Trophoblast cell (in vitro differentiated cells and primary cell): ENCODE data around the gene NBEAL2.

Source experiments
- DNase-seq, 2 donors: peaks; one replicate each; pipeline ENCODE4 v3.0.0-alpha.2; 2016
- H2AFZ ChIP-seq: 2 replicates; pipeline ENCODE4 v1.6.1; 2013; ENCODE audit warnings: low read length, moderate library complexity, mild to moderate bottlenecking; ENCODE audit not compliant: insufficient read depth, poor library complexity
- H2AK5ac ChIP-seq: 2 replicates; pipeline ENCODE4 v1.6.1; 2013; ENCODE audit warnings: mild to moderate bottlenecking, low read length
- H2BK120ac ChIP-seq: 2 replicates; pipeline ENCODE4 v1.6.1; 2013; ENCODE audit warnings: low read length, mild to moderate bottlenecking, moderate library complexity; ENCODE audit not compliant: insufficient read depth, poor library complexity
- H2BK12ac ChIP-seq: 2 replicates; pipeline ENCODE4 v1.6.1; 2013; ENCODE audit warnings: mild to moderate bottlenecking, low read length, moderate library complexity
- H2BK5ac ChIP-seq: 2 replicates; pipeline ENCODE4 v1.6.1; 2013; ENCODE audit warnings: low read length, low read depth, moderate library complexity, mild to moderate bottlenecking; ENCODE audit not compliant: poor library complexity
- H3K14ac ChIP-seq: 2 replicates; pipeline ENCODE4 v1.6.1; 2013; ENCODE audit warnings: mild to moderate bottlenecking, low read length
- H3K18ac ChIP-seq: 2 replicates; pipeline ENCODE4 v1.6.1; 2013; ENCODE audit warnings: mild to moderate bottlenecking, low read length
- H3K23ac ChIP-seq: 2 replicates; pipeline ENCODE4 v1.6.1; 2013; ENCODE audit warnings: low read length
- H3K27ac ChIP-seq: 2 replicates; pipeline ENCODE4 v1.5.1; 2013; ENCODE audit warnings: low read depth, mild to moderate bottlenecking, inconsistent platforms, low read length, moderate library complexity
- H3K27me3 ChIP-seq: 2 replicates; pipeline ENCODE4 v1.6.1; 2013; ENCODE audit warnings: inconsistent platforms, mild to moderate bottlenecking, low read length, moderate library complexity; ENCODE audit not compliant: insufficient read depth
- H3K36me3 ChIP-seq, 2 experiments: 1 replicate in 1 of 2; 2 replicates in 1 of 2; pipeline ENCODE4 v1.6.1; 2013; ENCODE audit warnings: low read length in 2 of 2, mild to moderate bottlenecking in 2 of 2, moderate library complexity in 1 of 2; ENCODE audit not compliant: insufficient read depth in 2 of 2, control insufficient read depth in 1 of 2
- H3K4ac ChIP-seq: 2 replicates; pipeline ENCODE4 v1.6.1; 2013; ENCODE audit warnings: low read depth, mild to moderate bottlenecking, low read length, moderate library complexity
- H3K4me1 ChIP-seq, 2 experiments: 1 replicate in 1 of 2; 2 replicates in 1 of 2; pipeline ENCODE4 v1.6.1; 2013; ENCODE audit warnings: low read length in 2 of 2, mild to moderate bottlenecking in 2 of 2, moderate library complexity in 1 of 2; ENCODE audit not compliant: insufficient read depth in 2 of 2, control insufficient read depth in 1 of 2
- H3K4me2 ChIP-seq: 2 replicates; pipeline ENCODE4 v1.6.1; 2013; ENCODE audit warnings: inconsistent platforms, mild to moderate bottlenecking, low read length, moderate library complexity
- H3K4me3 ChIP-seq: 2 replicates; pipeline ENCODE4 v1.5.1; 2013; ENCODE audit warnings: mild to moderate bottlenecking, low read depth, low read length, inconsistent platforms
- H3K79me1 ChIP-seq: one replicate; pipeline ENCODE4 v1.6.1; 2013; ENCODE audit warnings: low read length
- H3K79me2 ChIP-seq: 2 replicates; pipeline ENCODE4 v1.6.1; 2013; ENCODE audit warnings: low read length, mild to moderate bottlenecking; ENCODE audit not compliant: control insufficient read depth, insufficient read depth, poor library complexity
- H3K9ac ChIP-seq: 2 replicates; pipeline ENCODE4 v1.6.1; 2013; ENCODE audit warnings: mild to moderate bottlenecking, low read length
- H3K9me3 ChIP-seq: 2 replicates; pipeline ENCODE4 v1.6.1; 2013; ENCODE audit warnings: low read depth, mild to moderate bottlenecking, control low read depth, inconsistent platforms, low read length; ENCODE audit not compliant: insufficient read depth
- H4K12ac ChIP-seq: 2 replicates; pipeline ENCODE4 v1.6.1; 2013; ENCODE audit warnings: low read depth, mild to moderate bottlenecking, low read length, moderate library complexity
- H4K8ac ChIP-seq: 2 replicates; pipeline ENCODE4 v1.6.1; 2013; ENCODE audit warnings: low read depth, mild to moderate bottlenecking, low read length, moderate library complexity
- H4K91ac ChIP-seq: one replicate; pipeline ENCODE4 v1.6.1; 2013; ENCODE audit warnings: low read depth, mild to moderate bottlenecking, low read length, moderate library complexity
- WGBS: extraction: QIAGEN DNeasy Blood & Tissue Kit; methylation state at CpG from one replicate; pipeline ENCODE4 v1.1.7; 2013; ENCODE audit warnings: missing lambda C conversion rate; ENCODE audit not compliant: insufficient read length, insufficient coverage; ENCODE audit errors: extremely low coverage; 5-methylcytosine and 5-hydroxymethylcytosine counted together

The NBEAL2 gene

DNA sequence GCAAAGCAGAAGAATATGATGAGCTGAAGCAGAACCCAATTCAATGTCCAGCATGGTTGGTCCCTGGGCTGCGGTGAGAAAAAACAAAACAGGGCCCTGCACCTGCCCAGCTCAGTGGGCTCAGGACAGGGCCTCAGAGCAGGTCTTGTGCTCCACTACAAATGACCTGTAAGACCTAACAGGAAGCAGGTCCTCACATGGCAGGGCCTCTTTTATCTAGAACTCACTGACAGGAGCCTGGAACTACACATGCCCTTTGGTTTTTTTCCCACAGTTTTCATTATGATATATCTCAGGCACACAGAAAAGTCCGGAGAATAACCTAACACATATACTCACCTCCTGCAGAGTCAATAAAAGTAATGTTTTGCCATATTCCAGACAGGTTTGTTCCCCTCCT lies 41.3 kb upstream of the NBEAL2 start:
- Histone ChIP-seq H3K36me3 (peaks cover 47 to 55% of the 10 kb centered on the region in 2 experiments), H2BK12ac (no peak overlapping the region), H4K12ac (no peak overlapping the region), H3K4ac (no peak overlapping the region), H3K79me2 (peaks cover 7% of the 10 kb centered on the region), H2AFZ (no peak overlapping the region), H2AK5ac (no peak overlapping the region), H3K14ac (no peak overlapping the region), H3K4me3 (no peak overlapping the region), H3K27me3 (no peaks in the 10 kb centered on the region), H2BK120ac (no peak overlapping the region), H3K9ac (no peak overlapping the region), H3K23ac (no peak overlapping the region), H3K79me1 (peaks cover 3% of the 10 kb centered on the region), H4K91ac (no peak overlapping the region), H3K18ac (no peak overlapping the region), H3K27ac (no peak overlapping the region), H3K9me3 (peaks cover 1% of the 10 kb centered on the region), H2BK5ac (no peak overlapping the region), H3K4me1 (peaks cover 21 to 29% of the 10 kb centered on the region in 2 experiments), H3K4me2 (no peak overlapping the region), H4K8ac (no peak overlapping the region)
- DNase-seq: no peak
- no CpG with 5 or more reads among the region's 2 CpGs for WGBS

DNA sequence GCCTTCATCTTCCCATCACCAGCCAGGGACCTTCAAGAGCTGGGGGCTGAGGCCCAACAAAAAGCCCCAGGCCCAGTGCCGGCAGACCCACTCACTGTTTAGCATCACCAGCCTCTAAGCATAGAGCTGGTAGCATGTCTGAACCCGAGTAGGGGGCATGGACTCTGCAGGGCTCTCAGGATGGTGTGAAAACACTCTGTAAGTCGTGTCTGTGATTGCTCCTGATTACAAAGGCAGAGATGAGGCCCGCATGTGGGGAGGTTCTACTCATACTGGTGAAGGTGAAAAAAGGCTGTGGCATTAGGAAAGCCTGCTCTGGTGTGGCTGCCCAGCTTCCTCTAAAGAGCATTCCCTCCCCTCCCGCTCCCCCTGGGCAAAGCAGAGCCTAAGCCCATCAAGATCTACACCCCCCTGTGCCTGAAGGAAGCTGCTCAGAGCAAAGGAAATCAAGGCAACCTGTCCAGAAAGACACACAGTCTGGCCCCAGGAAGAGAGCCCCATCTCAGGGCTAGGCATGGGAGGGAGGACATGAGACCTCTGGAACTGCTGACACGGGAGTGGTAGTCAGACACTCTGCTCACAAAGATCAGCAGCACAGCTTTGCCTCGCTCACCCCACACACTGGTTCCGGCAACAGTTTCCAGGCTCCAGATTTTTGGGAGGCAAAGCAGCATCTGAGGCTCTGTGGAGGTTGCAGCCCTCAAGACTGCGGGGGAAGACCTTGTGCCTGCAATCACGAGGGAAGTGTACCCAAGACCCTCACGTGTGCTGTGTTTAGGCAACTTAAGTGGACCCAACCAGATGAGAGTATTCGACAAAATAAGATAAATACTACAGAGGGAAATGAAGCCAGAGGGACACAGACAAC lies 39.7 kb upstream of the NBEAL2 start:
- Histone ChIP-seq H2AFZ (no peak overlapping the region), H2BK120ac (no peak overlapping the region), H3K79me2 (peaks cover 10% of the 10 kb centered on the region), H3K4me1 (peaks cover 34 to 41% of the 10 kb centered on the region in 2 experiments), H3K14ac (no peak overlapping the region), H3K27ac (no peak overlapping the region), H3K79me1 (peaks cover 7% of the 10 kb centered on the region), H3K36me3 (peaks cover 40 to 46% of the 10 kb centered on the region in 2 experiments), H3K27me3 (no peaks in the 10 kb centered on the region), H3K23ac (no peak overlapping the region), H4K12ac (no peak overlapping the region), H3K9ac (no peak overlapping the region), H3K4me2 (no peak overlapping the region), H2BK5ac (no peak overlapping the region), H3K4me3 (no peak overlapping the region), H3K4ac (no peak overlapping the region), H3K18ac (no peak overlapping the region), H2AK5ac (no peak overlapping the region), H3K9me3 (peaks cover 1% of the 10 kb centered on the region), H4K8ac (no peak overlapping the region), H2BK12ac (no peak overlapping the region), H4K91ac (no peak overlapping the region)
- no peak for DNase-seq
- no CpG with 5 or more reads among the region's 12 CpGs for WGBS

DNA sequence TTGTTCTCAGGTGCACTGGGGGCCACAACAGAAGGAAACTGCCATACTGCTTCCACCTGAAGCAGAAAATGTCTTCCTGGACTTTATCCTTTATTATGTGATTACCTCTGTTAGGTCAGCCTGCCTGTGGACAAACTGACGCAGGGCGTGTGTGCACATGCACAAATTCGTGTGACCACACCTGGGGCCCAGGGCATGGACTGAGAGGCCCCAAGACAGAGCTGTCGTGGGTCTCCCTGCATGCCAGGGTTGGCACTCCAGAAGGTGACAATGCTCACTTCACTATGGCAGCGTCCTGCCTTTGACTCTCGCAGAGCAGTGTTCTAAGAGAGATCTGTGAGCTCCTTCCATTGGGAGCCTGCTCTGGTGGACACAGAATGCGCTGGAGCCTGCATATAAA lies 37.4 kb upstream of the NBEAL2 start:
- no peak overlapping the region for H2BK120ac ChIP-seq
- no CpG with 5 or more reads among the region's 7 CpGs for WGBS
- H2AK5ac ChIP-seq: no peak overlapping the region
- no peak overlapping the region for H3K9ac ChIP-seq
- H3K4me1 ChIP-seq: peaks cover 33 to 43% of the 10 kb centered on the region in 2 experiments
- no peak overlapping the region for H4K8ac ChIP-seq
- no peak overlapping the region for H3K27ac ChIP-seq
- H4K12ac ChIP-seq: no peak overlapping the region
- peaks cover 4% of the 10 kb centered on the region for H3K79me1 ChIP-seq
- no peak for DNase-seq
- peaks cover 12% of the 10 kb centered on the region for H3K79me2 ChIP-seq
- H4K91ac ChIP-seq: no peak overlapping the region
- H3K36me3 ChIP-seq: peaks cover 35 to 40% of the 10 kb centered on the region in 2 experiments
- H3K27me3 ChIP-seq: no peaks in the 10 kb centered on the region
- no peak overlapping the region for H2AFZ ChIP-seq
- no peak overlapping the region for H3K18ac ChIP-seq
- no peak overlapping the region for H3K4me2 ChIP-seq
- no peak overlapping the region for H2BK12ac ChIP-seq
- no peak overlapping the region for H2BK5ac ChIP-seq
- peaks cover 1% of the 10 kb centered on the region for H3K9me3 ChIP-seq
- H3K4ac ChIP-seq: peak overlapping the region; percentile 30
- no peak overlapping the region for H3K4me3 ChIP-seq
- H3K23ac ChIP-seq: no peak overlapping the region
- no peak overlapping the region for H3K14ac ChIP-seq

DNA sequence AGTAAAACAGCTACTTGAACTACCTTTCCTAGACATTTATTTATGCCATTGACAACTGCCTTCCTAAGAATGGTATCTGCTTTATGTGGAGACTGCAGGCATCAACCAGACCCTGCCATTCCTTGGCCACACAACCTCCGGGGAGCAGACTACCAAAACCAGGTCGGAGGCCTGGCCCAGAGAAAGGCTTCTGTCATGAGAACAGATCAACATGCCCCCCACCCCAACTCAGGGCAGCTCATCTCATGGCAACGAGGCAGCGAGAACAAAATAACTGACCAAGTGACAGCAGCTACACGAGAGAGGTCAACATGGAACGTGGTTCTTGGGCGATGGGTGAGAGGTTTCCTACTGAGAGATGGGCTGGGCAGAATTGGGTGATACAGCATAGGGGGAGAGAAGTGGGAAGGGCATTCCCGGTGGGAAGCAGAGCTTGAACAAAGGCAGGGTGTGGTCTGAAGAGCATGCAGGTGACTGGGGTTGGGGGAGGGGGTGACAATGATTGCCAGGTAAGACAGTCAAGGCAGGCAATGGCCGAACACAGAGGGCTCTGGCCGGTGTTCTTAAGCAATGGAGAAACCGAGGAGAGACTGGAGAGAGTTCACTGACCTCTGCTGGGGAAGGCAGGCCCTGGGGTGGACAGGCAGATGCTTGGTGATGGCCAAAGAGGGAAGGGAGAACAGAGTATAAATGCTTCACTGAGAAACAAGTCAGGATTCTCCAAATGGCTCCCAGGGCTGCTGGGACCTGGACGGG lies 36.8 kb upstream of the NBEAL2 start:
- H2BK12ac ChIP-seq: no peak overlapping the region
- H4K91ac ChIP-seq: no peak overlapping the region
- peaks cover 1% of the 10 kb centered on the region for H3K9me3 ChIP-seq
- H3K14ac ChIP-seq: no peak overlapping the region
- H2BK5ac ChIP-seq: no peak overlapping the region
- WGBS: no CpG with 5 or more reads among the region's 12 CpGs
- H2AK5ac ChIP-seq: peak overlapping the region; percentile 16
- H4K8ac ChIP-seq: no peak overlapping the region
- no peak overlapping the region for H3K4me2 ChIP-seq
- H3K4me1 ChIP-seq: peaks cover 39 to 48% of the 10 kb centered on the region in 2 experiments
- peak overlapping the region; percentile 1 for H3K18ac ChIP-seq
- no peak overlapping the region for H2BK120ac ChIP-seq
- H3K4ac ChIP-seq: peak overlapping the region; percentile 30
- H3K36me3 ChIP-seq: peaks cover 33 to 37% of the 10 kb centered on the region in 2 experiments
- no peak overlapping the region for H3K9ac ChIP-seq
- H3K27ac ChIP-seq: no peak overlapping the region
- H3K79me2 ChIP-seq: peaks cover 12% of the 10 kb centered on the region
- no peak for DNase-seq
- no peak overlapping the region for H3K4me3 ChIP-seq
- no peaks in the 10 kb centered on the region for H3K27me3 ChIP-seq
- H3K79me1 ChIP-seq: peaks cover 4% of the 10 kb centered on the region
- H3K23ac ChIP-seq: no peak overlapping the region
- H2AFZ ChIP-seq: no peak overlapping the region
- no peak overlapping the region for H4K12ac ChIP-seq
